Progenitor cell of endocrine pancreas (in vitro differentiated cells): ENCODE data around the gene UBE2U. TPM values are rescaled to one million over a fixed set of nuclear protein-coding genes. Genes with fewer than 3 reads are reported as not detected.

Experiments
- DNase-seq: peaks from one replicate; pipeline ENCODE4 v3.0.0; 2021; ENCODE audit warnings: low spot score; ENCODE audit not compliant: unreplicated experiment
- H3K27ac Mint-ChIP-seq: 2 replicates; pipeline ENCODE4 v1.8.0; 2021; ENCODE audit warnings: mild to moderate bottlenecking, moderate library complexity, mixed read lengths
- H3K27me3 Mint-ChIP-seq: 2 replicates; pipeline ENCODE4 v1.8.0; 2021; ENCODE audit warnings: mixed read lengths
- H3K36me3 Mint-ChIP-seq: 2 replicates; pipeline ENCODE4 v1.8.0; 2022; ENCODE audit warnings: mixed read lengths; ENCODE audit not compliant: insufficient read depth
- H3K4me1 Mint-ChIP-seq: 2 replicates; pipeline ENCODE4 v1.8.0; 2021; ENCODE audit warnings: low read depth, mixed read lengths
- H3K4me3 Mint-ChIP-seq: 2 replicates; pipeline ENCODE4 v1.8.0; 2021; ENCODE audit warnings: low read depth, mild to moderate bottlenecking, moderate library complexity, mixed read lengths
- H3K9me3 Mint-ChIP-seq: 2 replicates; pipeline ENCODE4 v1.8.0; 2021; ENCODE audit warnings: low read depth, mixed read lengths
- total RNA-seq: library from RNA; stranded (reverse); gene quantifications from 2 replicates; pipeline ENCODE4 v1.2.1, GENCODE V29; 2021
- TF ChIP-seq, protein P1 (sequence below): fragments of 200-600 bp; sonication (generic); IDR thresholded peaks from one replicate; pipeline ENCODE4 v1.5.0; 2021; ENCODE audit warnings: antibody characterized with exemption, mild to moderate bottlenecking; ENCODE audit not compliant: unreplicated experiment

Gene UBE2U
- total RNA-seq, 1 donor from 2014 or later = not detected

DNA sequence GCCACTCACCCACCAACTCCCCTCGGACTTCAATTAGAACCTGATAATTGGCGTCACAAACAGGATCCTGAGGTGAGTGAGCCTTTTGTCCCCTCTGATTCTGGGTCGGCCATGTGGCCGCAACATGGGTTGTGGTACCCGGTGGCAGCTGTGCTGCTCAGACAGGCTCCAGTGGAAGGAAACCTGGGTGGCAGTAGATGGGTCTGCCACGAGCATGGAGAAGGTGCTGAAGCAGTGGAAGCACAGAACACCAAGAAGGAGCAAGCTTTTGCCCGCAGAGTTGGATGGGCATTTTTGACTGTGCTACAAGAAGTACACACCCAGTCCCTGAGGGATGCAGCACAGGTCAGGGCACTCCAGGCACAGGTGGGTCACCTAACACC is 16.5 kb upstream of the UBE2U start:
- DNase-seq = no peak
- peaks cover 3% of the 10 kb centered on the region for H3K36me3 Mint-ChIP-seq
- no peaks in the 10 kb centered on the region for H3K4me1 Mint-ChIP-seq
- H3K9me3 Mint-ChIP-seq = no peaks in the 10 kb centered on the region
- no peaks in the 10 kb centered on the region for H3K27me3 Mint-ChIP-seq
- TF ChIP-seq, protein P1, sequence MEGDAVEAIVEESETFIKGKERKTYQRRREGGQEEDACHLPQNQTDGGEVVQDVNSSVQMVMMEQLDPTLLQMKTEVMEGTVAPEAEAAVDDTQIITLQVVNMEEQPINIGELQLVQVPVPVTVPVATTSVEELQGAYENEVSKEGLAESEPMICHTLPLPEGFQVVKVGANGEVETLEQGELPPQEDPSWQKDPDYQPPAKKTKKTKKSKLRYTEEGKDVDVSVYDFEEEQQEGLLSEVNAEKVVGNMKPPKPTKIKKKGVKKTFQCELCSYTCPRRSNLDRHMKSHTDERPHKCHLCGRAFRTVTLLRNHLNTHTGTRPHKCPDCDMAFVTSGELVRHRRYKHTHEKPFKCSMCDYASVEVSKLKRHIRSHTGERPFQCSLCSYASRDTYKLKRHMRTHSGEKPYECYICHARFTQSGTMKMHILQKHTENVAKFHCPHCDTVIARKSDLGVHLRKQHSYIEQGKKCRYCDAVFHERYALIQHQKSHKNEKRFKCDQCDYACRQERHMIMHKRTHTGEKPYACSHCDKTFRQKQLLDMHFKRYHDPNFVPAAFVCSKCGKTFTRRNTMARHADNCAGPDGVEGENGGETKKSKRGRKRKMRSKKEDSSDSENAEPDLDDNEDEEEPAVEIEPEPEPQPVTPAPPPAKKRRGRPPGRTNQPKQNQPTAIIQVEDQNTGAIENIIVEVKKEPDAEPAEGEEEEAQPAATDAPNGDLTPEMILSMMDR = no peak
- no peak overlapping the region for H3K27ac Mint-ChIP-seq
- H3K4me3 Mint-ChIP-seq = no peak overlapping the region

DNA sequence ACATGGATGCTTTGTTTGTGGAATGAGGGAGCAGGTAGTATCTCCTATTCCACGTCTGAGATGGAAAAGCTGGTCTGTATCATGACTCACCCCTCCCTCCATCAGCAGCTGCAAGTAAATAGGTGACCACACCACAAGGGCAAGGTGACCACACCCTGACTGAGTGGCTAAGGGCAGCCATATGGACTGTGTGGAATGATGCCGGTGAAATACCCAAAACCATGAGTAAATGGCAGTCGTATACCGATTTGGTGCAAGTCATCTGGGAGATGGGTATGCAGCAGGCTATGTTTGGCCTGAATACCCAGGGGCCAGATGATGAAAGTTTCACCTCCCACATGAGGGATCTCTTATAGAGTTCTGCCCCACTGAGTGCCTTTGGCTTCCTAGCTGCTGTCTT is 15.8 kb upstream of the UBE2U start:
- H3K27me3 Mint-ChIP-seq = no peaks in the 10 kb centered on the region
- DNase-seq = no peak
- H3K4me1 Mint-ChIP-seq = no peaks in the 10 kb centered on the region
- H3K4me3 Mint-ChIP-seq = no peak overlapping the region
- H3K27ac Mint-ChIP-seq = no peak overlapping the region
- TF ChIP-seq, protein P1 = no peak
- H3K9me3 Mint-ChIP-seq = peaks cover 5% of the 10 kb centered on the region
- H3K36me3 Mint-ChIP-seq = peaks cover 2% of the 10 kb centered on the region

DNA sequence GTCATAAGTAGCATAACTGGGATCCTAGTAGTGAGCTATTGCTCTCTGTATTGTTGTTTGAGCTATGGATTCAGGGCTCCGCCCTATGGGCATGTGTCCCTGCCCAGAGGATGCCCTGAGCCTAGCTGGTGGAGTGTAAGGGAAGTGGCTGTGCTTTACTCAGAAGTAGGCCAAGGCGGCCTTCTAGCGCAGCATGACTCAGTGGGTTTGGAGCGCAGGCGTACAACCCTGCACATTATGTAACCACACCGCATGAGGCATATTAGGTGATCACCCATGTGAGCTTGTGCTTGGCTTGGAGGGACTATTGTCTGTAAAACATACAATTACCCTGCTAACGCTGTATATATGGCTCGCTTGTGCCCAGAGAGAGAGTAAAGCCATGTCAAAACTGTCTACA is 11.1 kb upstream of the UBE2U start:
- H3K4me3 Mint-ChIP-seq = no peak overlapping the region
- peaks cover 13% of the 10 kb centered on the region for H3K4me1 Mint-ChIP-seq
- DNase-seq = no peak
- H3K27me3 Mint-ChIP-seq = no peaks in the 10 kb centered on the region
- H3K36me3 Mint-ChIP-seq = no peaks in the 10 kb centered on the region
- peaks cover 7% of the 10 kb centered on the region for H3K9me3 Mint-ChIP-seq
- TF ChIP-seq, protein P1 = no peak
- H3K27ac Mint-ChIP-seq = no peak overlapping the region

DNA sequence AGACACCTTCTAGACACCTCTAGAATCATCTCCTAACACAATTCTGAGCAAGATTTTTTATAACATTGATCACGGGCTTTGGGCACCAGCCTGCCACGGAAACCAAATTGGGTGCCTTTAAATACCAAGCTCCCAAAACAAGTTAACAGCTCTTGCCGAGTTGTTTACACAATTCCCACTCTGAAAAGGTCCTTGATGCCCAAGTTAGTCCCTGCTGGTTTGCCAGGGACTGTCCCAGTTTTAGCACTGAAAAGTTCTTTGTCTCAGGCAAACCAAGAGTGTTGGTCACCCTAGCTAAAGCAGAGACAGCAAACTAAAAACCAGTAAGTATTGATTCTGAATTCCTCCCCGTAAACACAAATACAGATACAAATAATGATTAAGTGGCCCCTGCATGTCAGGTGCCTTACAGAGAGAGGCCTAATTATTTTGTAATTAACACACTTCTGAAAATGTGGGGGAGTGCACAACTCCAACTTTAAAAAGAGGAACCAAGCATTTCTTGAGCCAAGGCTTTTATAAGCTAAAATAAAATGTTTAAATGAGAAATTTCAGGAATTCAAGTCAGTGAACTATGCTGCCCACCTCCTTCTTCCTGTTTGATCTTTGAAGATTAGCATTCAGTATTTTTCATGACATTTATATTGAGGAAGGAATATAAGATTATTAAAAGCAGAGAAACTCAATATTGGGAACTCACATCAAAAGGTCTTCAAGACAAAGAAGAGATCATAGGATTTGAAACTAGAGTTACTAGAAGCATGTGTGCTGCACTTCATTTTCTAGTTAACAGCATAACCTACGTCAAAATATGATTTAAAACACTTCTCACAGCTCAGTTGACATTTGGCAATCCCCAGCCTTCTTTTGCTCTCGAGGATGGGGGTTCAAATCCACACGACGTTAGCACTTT is 9.0 kb upstream of the UBE2U start:
- Mint-ChIP-seq H3K9me3 (peaks cover 7% of the 10 kb centered on the region), H3K4me3 (no peak overlapping the region), H3K4me1 (peaks cover 13% of the 10 kb centered on the region), H3K36me3 (no peaks in the 10 kb centered on the region), H3K27ac (no peak overlapping the region), H3K27me3 (no peaks in the 10 kb centered on the region)
- TF ChIP-seq, protein P1 = no peak
- DNase-seq = no peak

DNA sequence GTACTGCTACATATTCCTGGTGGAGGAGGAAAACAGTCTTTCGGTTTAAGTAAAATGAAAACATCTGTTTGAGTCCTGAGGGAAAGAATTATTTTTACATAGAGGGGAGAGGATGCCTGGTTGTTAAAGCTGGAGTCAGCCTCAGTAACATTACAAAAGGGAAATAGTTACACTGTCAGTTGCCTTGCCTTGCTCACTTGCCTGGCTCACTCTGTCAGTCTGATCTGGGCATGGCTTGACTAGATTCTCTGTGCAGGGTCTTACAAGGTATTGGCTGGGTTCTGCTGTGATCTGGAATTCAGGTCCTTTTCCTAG is 8.4 kb upstream of the UBE2U start:
- DNase-seq = no peak
- Mint-ChIP-seq H3K27me3 (no peaks in the 10 kb centered on the region), H3K27ac (no peak overlapping the region), H3K9me3 (peaks cover 7% of the 10 kb centered on the region), H3K36me3 (no peaks in the 10 kb centered on the region), H3K4me3 (no peak overlapping the region), H3K4me1 (peaks cover 13% of the 10 kb centered on the region)
- TF ChIP-seq, protein P1 = no peak
